H9 (cell line): Measurements from ENCODE around the gene CADPS2. TPM values are rescaled to one million over a fixed set of nuclear protein-coding genes. Genes with fewer than 3 reads are reported as not detected.

Source experiments
- DNase-seq: peaks from one replicate; pipeline ENCODE4 v3.0.0-alpha.2; 2017
- H2AFZ ChIP-seq: one replicate; pipeline ENCODE4 v1.6.1; 2013; ENCODE audit warnings: mild to moderate bottlenecking, low read length, control low read depth, moderate library complexity
- H2AK5ac ChIP-seq: 2 replicates; pipeline ENCODE4 v1.6.1; 2013; ENCODE audit warnings: low read length, control low read depth, mixed read lengths; ENCODE audit not compliant: insufficient read length
- H2BK120ac ChIP-seq: one replicate; pipeline ENCODE4 v1.6.1; 2013; ENCODE audit warnings: low read depth, mild to moderate bottlenecking, low read length, control low read depth, inconsistent platforms; ENCODE audit not compliant: poor library complexity, severe bottlenecking
- H2BK12ac ChIP-seq: 2 replicates; pipeline ENCODE4 v1.6.1; 2013; ENCODE audit warnings: low read length, control low read depth, mixed read lengths, low read depth; ENCODE audit not compliant: insufficient read length
- H2BK15ac ChIP-seq: 2 replicates; pipeline ENCODE4 v1.6.1; 2013; ENCODE audit warnings: low read depth, low read length, control low read depth
- H2BK20ac ChIP-seq: one replicate; pipeline ENCODE4 v1.6.1; 2013; ENCODE audit warnings: low read depth, mild to moderate bottlenecking, low read length, control low read depth, inconsistent platforms; ENCODE audit not compliant: poor library complexity, severe bottlenecking
- H2BK5ac ChIP-seq: 2 replicates; pipeline ENCODE4 v1.6.1; 2013; ENCODE audit warnings: low read length, control low read depth, mixed read lengths; ENCODE audit not compliant: insufficient read length
- H3K14ac ChIP-seq: 2 replicates; pipeline ENCODE4 v1.6.1; 2013; ENCODE audit warnings: low read length, control low read depth; ENCODE audit not compliant: insufficient read depth
- H3K18ac ChIP-seq: 2 replicates; pipeline ENCODE4 v1.6.1; 2013; ENCODE audit warnings: low read depth, mild to moderate bottlenecking, mixed read lengths, low read length, control low read depth; ENCODE audit not compliant: insufficient read length
- H3K23ac ChIP-seq: 2 replicates; pipeline ENCODE4 v1.6.1; 2013; ENCODE audit warnings: low read length, control low read depth, mixed read lengths, low read depth; ENCODE audit not compliant: insufficient read length
- H3K23me2 ChIP-seq: 2 replicates; pipeline ENCODE4 v1.6.1; 2013; ENCODE audit warnings: low read depth, mild to moderate bottlenecking, mixed read lengths, low read length, control low read depth; ENCODE audit not compliant: insufficient read length, poor library complexity, severe bottlenecking
- H3K27ac ChIP-seq: 2 replicates; pipeline ENCODE4 v1.5.1; 2013; ENCODE audit warnings: low read length, control low read depth, mixed read lengths, low read depth; ENCODE audit not compliant: insufficient read length
- H3K27me3 ChIP-seq: 2 replicates; pipeline ENCODE4 v1.6.1; 2013; ENCODE audit warnings: low read length, control low read depth, inconsistent platforms; ENCODE audit not compliant: insufficient read depth
- H3K4ac ChIP-seq: 2 replicates; pipeline ENCODE4 v1.6.1; 2013; ENCODE audit warnings: low read depth, mild to moderate bottlenecking, control low read depth, inconsistent platforms, low read length, moderate library complexity
- H3K4me1 ChIP-seq: 2 replicates; pipeline ENCODE4 v1.6.1; 2013; ENCODE audit warnings: low read length, control low read depth, inconsistent platforms; ENCODE audit not compliant: insufficient read depth
- H3K4me2 ChIP-seq: 2 replicates; pipeline ENCODE4 v1.6.1; 2013; ENCODE audit warnings: low read length, control low read depth, mixed read lengths; ENCODE audit not compliant: insufficient read length, insufficient read depth
- H3K56ac ChIP-seq: 2 replicates; pipeline ENCODE4 v1.6.1; 2013; ENCODE audit warnings: low read depth, mild to moderate bottlenecking, mixed read lengths, low read length, control low read depth; ENCODE audit not compliant: insufficient read length
- H3K79me1 ChIP-seq: 2 replicates; pipeline ENCODE4 v1.6.1; 2013; ENCODE audit warnings: low read depth, mild to moderate bottlenecking, moderate library complexity, low read length, control low read depth, inconsistent platforms; ENCODE audit not compliant: insufficient read depth, poor library complexity, severe bottlenecking
- H3K79me2 ChIP-seq: 2 replicates; pipeline ENCODE4 v1.6.1; 2013; ENCODE audit warnings: low read length, control low read depth, inconsistent platforms; ENCODE audit not compliant: insufficient read depth
- H3K9ac ChIP-seq: 2 replicates; pipeline ENCODE4 v1.6.1; 2013; ENCODE audit warnings: low read length, control low read depth, mixed read lengths; ENCODE audit not compliant: insufficient read length; ENCODE audit errors: extremely low read depth
- H3K9me3 ChIP-seq: one replicate; pipeline ENCODE4 v1.6.1; 2013; ENCODE audit warnings: low read depth, low read length, inconsistent platforms; ENCODE audit not compliant: control insufficient read depth
- H3T11ph ChIP-seq: one replicate; pipeline ENCODE4 v1.6.1; 2013; ENCODE audit warnings: mild to moderate bottlenecking, low read length, control low read depth, inconsistent platforms
- H4K20me1 ChIP-seq: one replicate; pipeline ENCODE4 v1.6.1; 2013; ENCODE audit not compliant: control insufficient read depth, insufficient read length, insufficient read depth
- H4K5ac ChIP-seq: 2 replicates; pipeline ENCODE4 v1.6.1; 2013; ENCODE audit warnings: low read depth, mild to moderate bottlenecking, mixed read lengths, low read length, control low read depth; ENCODE audit not compliant: insufficient read length
- H4K8ac ChIP-seq: replicated peaks from 2 replicates; pipeline ENCODE4 v1.6.1; 2013; ENCODE audit warnings: low read length, control low read depth, mixed read lengths, low read depth; ENCODE audit not compliant: insufficient read length
- H4K91ac ChIP-seq: 2 replicates; pipeline ENCODE4 v1.6.1; 2013; ENCODE audit warnings: low read depth, mild to moderate bottlenecking, moderate library complexity, mixed read lengths, low read length, control low read depth; ENCODE audit not compliant: insufficient read length
- H3K27ac Mint-ChIP-seq, 3 experiments: 2 replicates in 2 of 3; 3 replicates in 1 of 3; pipeline ENCODE4 v1.8.0; 2020 to 2021; ENCODE audit warnings: mixed read lengths in 3 of 3, mild to moderate bottlenecking in 1 of 3, moderate library complexity in 1 of 3
- H3K27me3 Mint-ChIP-seq: 2 replicates; pipeline ENCODE4 v1.8.0; 2021; ENCODE audit warnings: low read depth, mild to moderate bottlenecking, moderate library complexity, mixed read lengths
- H3K36me3 Mint-ChIP-seq, 3 experiments: 2 replicates in 2 of 3; 3 replicates in 1 of 3; pipeline ENCODE4 v1.8.0; 2020 to 2021; ENCODE audit warnings: low read depth in 3 of 3, mixed read lengths in 3 of 3; ENCODE audit not compliant: insufficient read depth in 1 of 3
- H3K4me1 Mint-ChIP-seq, 2 experiments: 2 replicates each; pipeline ENCODE4 v1.8.0; 2020; ENCODE audit warnings: mixed read lengths in 2 of 2
- H3K4me3 Mint-ChIP-seq, 2 experiments: 2 replicates in 1 of 2; 3 replicates in 1 of 2; pipeline ENCODE4 v1.8.0; 2020 to 2021; ENCODE audit warnings: mild to moderate bottlenecking in 2 of 2, mixed read lengths in 2 of 2, moderate library complexity in 1 of 2
- H3K9me3 Mint-ChIP-seq, 2 experiments: 2 replicates in 1 of 2; 3 replicates in 1 of 2; pipeline ENCODE4 v1.8.0; 2020; ENCODE audit warnings: mild to moderate bottlenecking in 2 of 2, mixed read lengths in 2 of 2, moderate library complexity in 1 of 2
- CTCF ChIP-seq: fragments of 200-600 bp; sonication (generic); conservative IDR thresholded peaks from 3 replicates; pipeline ENCODE4 v1.8.0; 2021; ENCODE audit warnings: antibody characterized with exemption, mild to moderate bottlenecking
- WGBS: extraction: QIAGEN DNeasy Blood & Tissue Kit; methylation state at CpG from one replicate; pipeline ENCODE4 v1.1.7; 2013; ENCODE audit warnings: missing lambda C conversion rate, low lambda C conversion rate, mixed read lengths; ENCODE audit not compliant: insufficient read length; ENCODE audit errors: extremely low coverage; 5-methylcytosine and 5-hydroxymethylcytosine counted together
- total RNA-seq: library from RNA; stranded (reverse); gene quantifications from 2 replicates; pipeline ENCODE4 v1.2.1, GENCODE V29; 2021

Gene CADPS2
- total RNA-seq, 1 experiment from 2014 or later: 7.1 TPM

- Histone ChIP-seq H3K79me2 (no peaks in the 10 kb centered on the region), H3T11ph (no peak overlapping the region), H3K9ac (no peak overlapping the region), H2BK120ac (no peak overlapping the region), H4K91ac (no peak overlapping the region), H2BK15ac (no peak overlapping the region), H3K4me2 (no peak overlapping the region), H2BK5ac (no peak overlapping the region), H2AK5ac (no peak overlapping the region), H3K23me2 (peaks cover 4% of the 10 kb centered on the region), H3K27me3 (no peaks in the 10 kb centered on the region), H3K56ac (no peak overlapping the region), H3K27ac (no peak overlapping the region), H2BK20ac (no peak overlapping the region), H4K20me1 (no peaks in the 10 kb centered on the region), H3K9me3 (no peaks in the 10 kb centered on the region), H3K4me1 (no peaks in the 10 kb centered on the region), H3K79me1 (no peaks in the 10 kb centered on the region), H3K14ac (no peak overlapping the region), H3K23ac (no peak overlapping the region), H2AFZ (no peak overlapping the region), H3K18ac (no peak overlapping the region), H4K5ac (no peak overlapping the region), H3K4ac (no peak overlapping the region), H4K8ac (no peak overlapping the region), H2BK12ac (no peak overlapping the region)
- no peak for DNase-seq
- TF ChIP-seq CTCF: no peak
- no CpG with 5 or more reads among the region's 4 CpGs for WGBS
- H3K9me3 Mint-ChIP-seq: no peaks in the 10 kb centered on the region
- no peak overlapping the region for H3K4me3 Mint-ChIP-seq
- no peak overlapping the region for H3K27ac Mint-ChIP-seq
- peaks cover 0 to 8% of the 10 kb centered on the region in 2 experiments; a peak in 2 of 4 replicates for H3K4me1 Mint-ChIP-seq
- no peaks in the 10 kb centered on the region for H3K36me3 Mint-ChIP-seq
- H3K27me3 Mint-ChIP-seq: no peaks in the 10 kb centered on the region
Measured at GRCh38 chr7:122482212-122482611, 404.0 kb downstream of the CADPS2 start.
